K562 (cell line): ENCODE measurements around the gene ADAM19. TPM values are rescaled to one million over a fixed set of nuclear protein-coding genes. Genes with fewer than 3 reads are reported as not detected.

Experiments used
- CBFB ChIP-seq: sonication (generic); formaldehyde crosslinking; IDR thresholded peaks from 2 replicates; pipeline ENCODE4 v1.4.0; 2020; ENCODE audit warnings: mild to moderate bottlenecking, missing genetic modification reagents
- CXXC5 ChIP-seq: fragments of 250-450 bp; sonication (Bioruptor Pico); IDR thresholded peaks from 2 replicates; pipeline ENCODE4 v1.8.0; 2022; ENCODE audit warnings: inconsistent platforms, mild to moderate bottlenecking, moderate library complexity
- GTF3C2 ChIP-seq: IDR thresholded peaks from 3 replicates; pipeline ENCODE4 v1.6.1; 2011; ENCODE audit warnings: borderline replicate concordance, mild to moderate bottlenecking, moderate library complexity; ENCODE audit not compliant: insufficient read length; ENCODE audit errors: extremely low read depth
- KLF10 ChIP-seq: fragments of 250-450 bp; sonication (Bioruptor Pico); IDR thresholded peaks from 2 replicates; pipeline ENCODE4 v1.6.1; 2021; ENCODE audit warnings: matching md5 sums
- POLR2G ChIP-seq: fragments of 200-400 bp; formaldehyde crosslinking; IDR thresholded peaks from 2 replicates; pipeline ENCODE4 v1.6.1; 2017; ENCODE audit warnings: low read depth, mild to moderate bottlenecking, antibody characterized with exemption, low read length, moderate library complexity
- PREB ChIP-seq: sonication (generic); formaldehyde crosslinking; IDR thresholded peaks from 2 replicates; pipeline ENCODE4 v1.8.1; 2023; ENCODE audit warnings: mild to moderate bottlenecking, missing genetic modification reagents
- SPI1 ChIP-seq: IDR thresholded peaks from 2 replicates; pipeline ENCODE4 v1.6.1; 2011; ENCODE audit warnings: low read depth, low read length, control low read depth, borderline replicate concordance
- THRA ChIP-seq: fragments of 450-650 bp; IDR thresholded peaks from 2 replicates; pipeline ENCODE4 v1.6.1; 2017; ENCODE audit warnings: mild to moderate bottlenecking, moderate library complexity
- YBX1 ChIP-seq: fragments of 450-650 bp; IDR thresholded peaks from 2 replicates; pipeline ENCODE4 v1.7.1; 2016; ENCODE audit warnings: mild to moderate bottlenecking
- ZBTB33 ChIP-seq: sonication (generic); formaldehyde crosslinking; IDR thresholded peaks from 2 replicates; pipeline ENCODE4 v1.8.1; 2023; ENCODE audit warnings: mild to moderate bottlenecking, missing genetic modification reagents
- ZEB2 ChIP-seq: fragments of 450-650 bp; IDR thresholded peaks from 2 replicates; pipeline ENCODE4 v1.6.1; 2016
- ZNF197 ChIP-seq: fragments of 200-800 bp; sonication (Bioruptor generic); IDR thresholded peaks from 2 replicates; pipeline ENCODE4 v1.6.1; 2016; ENCODE audit warnings: low read depth, missing genetic modification characterization, missing compliant biosample characterization
- ZNF511 ChIP-seq: sonication (generic); formaldehyde crosslinking; IDR thresholded peaks from 2 replicates; pipeline ENCODE4 v1.8.0; 2022; ENCODE audit warnings: mild to moderate bottlenecking, missing genetic modification reagents
- ZNF644 ChIP-seq: fragments of 200-800 bp; sonication (Bioruptor generic); IDR thresholded peaks from 2 replicates; pipeline ENCODE4 v1.6.1; 2016; ENCODE audit warnings: low read depth, missing genetic modification characterization, missing compliant biosample characterization
- ZNF668 ChIP-seq: fragments of 250-450 bp; sonication (Bioruptor Pico); IDR thresholded peaks from 2 replicates; pipeline ENCODE4 v1.8.0; 2022; ENCODE audit warnings: mild to moderate bottlenecking, inconsistent platforms
- ZZZ3 ChIP-seq: fragments of 450-650 bp; IDR thresholded peaks from 2 replicates; pipeline ENCODE4 v1.6.1; 2016; ENCODE audit warnings: antibody characterized with exemption, mild to moderate bottlenecking, moderate library complexity
- polyA plus RNA-seq, 8 experiments: library from polyadenylated mRNA; depleted of rRNA in 4 of 8; stranded (reverse) in 5 of 8; unstranded in 3 of 8; fragments of >200 nt; fragmentation: Nextera tagmentation in 2 of 8; fragmentation: Illumina TruSeq in 1 of 8; extraction: Ambion mirVana in 2 of 8; extraction: Trizol in 1 of 8; gene quantifications; 2 replicates each; pipeline versions ENCODE4 v1.2.1 to v1.2.3, GENCODE V29; 2011 to 2014; ENCODE audit warnings: inconsistent platforms in 1 of 8, missing spikeins in 1 of 8
- total RNA-seq, 7 experiments: library from RNA; depleted of rRNA in 6 of 7; stranded (reverse); fragments of >200 nt in 6 of 7; fragmentation: Illumina TruSeq in 2 of 7; extraction: Trizol in 2 of 7; gene quantifications; 2 replicates each; pipeline versions ENCODE4 v1.2.1 to v1.2.3, GENCODE V29; 2011 to 2021; ENCODE audit warnings: low replicate concordance in 1 of 7
- TF ChIP-seq, protein P1 (sequence below), 3 experiments: fragments of 200-800 bp in 1 of 3; fragments of 250-450 bp in 1 of 3; fragments of 450-650 bp in 1 of 3; sonication (Bioruptor Pico) in 1 of 3; sonication (Bioruptor generic) in 1 of 3; formaldehyde crosslinking in 1 of 3; IDR thresholded peaks; 2 replicates each; pipeline versions ENCODE4 v1.6.1 to v1.8.0; 2016 to 2022; ENCODE audit warnings: mild to moderate bottlenecking in 2 of 3, missing genetic modification characterization in 2 of 3, missing compliant biosample characterization in 1 of 3, moderate library complexity in 1 of 3

The ADAM19 gene
- total and polyA plus RNA-seq, 9 of the 15 experiments (the other 6 are each of a cell fraction or from before 2014, with no cell fraction given): 0.11 to 1.1 (median 0.43) TPM

DNA sequence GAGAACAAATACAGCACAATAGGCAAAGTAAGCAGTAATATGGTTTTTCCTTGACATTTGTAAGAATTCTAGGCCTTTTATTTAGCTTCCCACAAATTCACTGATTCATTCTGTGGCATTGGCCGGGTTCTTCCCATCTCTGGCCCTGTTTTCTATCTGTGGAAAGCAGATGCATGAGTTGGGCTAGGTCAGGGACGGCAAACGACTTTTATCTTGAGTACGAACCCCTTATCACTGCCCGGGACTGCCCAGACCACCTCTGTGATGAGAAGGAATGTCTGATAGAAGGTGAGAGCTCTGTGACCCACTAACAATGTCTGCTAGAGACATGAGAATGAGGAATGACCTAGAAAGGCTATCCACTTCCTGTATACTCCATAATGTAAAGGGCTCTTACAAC, 35.4 kb upstream of the ADAM19 start (continued):
- TF ChIP-seq PREB (no peak), SPI1 (peak; percentile 32; the same call in 1 of the 2 replicates), GTF3C2 (no peak), ZNF511 (CRISPR knock-in tag) (no peak), ZEB2 (peak; percentile 67), CBFB (CRISPR knock-in tag) (no peak), KLF10 (CRISPR knock-in tag) (no peak), ZNF197 (0 out of 2 replicates have a peak, but pooled peaks have one; percentile 24), CXXC5 (CRISPR knock-in tag) (peak; percentile 96), ZNF644 (tag) (no peak), ZNF668 (CRISPR knock-in tag) (no peak), ZZZ3 (no peak), THRA (no peak), YBX1 (no peak), ZBTB33 (CRISPR knock-in tag) (no peak), POLR2G (no peak)
- TF ChIP-seq, protein P1, sequence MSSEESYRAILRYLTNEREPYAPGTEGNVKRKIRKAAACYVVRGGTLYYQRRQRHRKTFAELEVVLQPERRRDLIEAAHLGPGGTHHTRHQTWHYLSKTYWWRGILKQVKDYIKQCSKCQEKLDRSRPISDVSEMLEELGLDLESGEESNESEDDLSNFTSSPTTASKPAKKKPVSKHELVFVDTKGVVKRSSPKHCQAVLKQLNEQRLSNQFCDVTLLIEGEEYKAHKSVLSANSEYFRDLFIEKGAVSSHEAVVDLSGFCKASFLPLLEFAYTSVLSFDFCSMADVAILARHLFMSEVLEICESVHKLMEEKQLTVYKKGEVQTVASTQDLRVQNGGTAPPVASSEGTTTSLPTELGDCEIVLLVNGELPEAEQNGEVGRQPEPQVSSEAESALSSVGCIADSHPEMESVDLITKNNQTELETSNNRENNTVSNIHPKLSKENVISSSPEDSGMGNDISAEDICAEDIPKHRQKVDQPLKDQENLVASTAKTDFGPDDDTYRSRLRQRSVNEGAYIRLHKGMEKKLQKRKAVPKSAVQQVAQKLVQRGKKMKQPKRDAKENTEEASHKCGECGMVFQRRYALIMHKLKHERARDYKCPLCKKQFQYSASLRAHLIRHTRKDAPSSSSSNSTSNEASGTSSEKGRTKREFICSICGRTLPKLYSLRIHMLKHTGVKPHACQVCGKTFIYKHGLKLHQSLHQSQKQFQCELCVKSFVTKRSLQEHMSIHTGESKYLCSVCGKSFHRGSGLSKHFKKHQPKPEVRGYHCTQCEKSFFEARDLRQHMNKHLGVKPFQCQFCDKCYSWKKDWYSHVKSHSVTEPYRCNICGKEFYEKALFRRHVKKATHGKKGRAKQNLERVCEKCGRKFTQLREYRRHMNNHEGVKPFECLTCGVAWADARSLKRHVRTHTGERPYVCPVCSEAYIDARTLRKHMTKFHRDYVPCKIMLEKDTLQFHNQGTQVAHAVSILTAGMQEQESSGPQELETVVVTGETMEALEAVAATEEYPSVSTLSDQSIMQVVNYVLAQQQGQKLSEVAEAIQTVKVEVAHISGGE (CRISPR knock-in tag; IDR thresholded peaks at IDR 0.05): no peak; a peak in 1 of 6 replicates
